Retinal pigment epithelial cell (primary cell): ENCODE measurements around the gene ACOX3.

ENCODE experiments used
- DNase-seq: peaks from one replicate; pipeline ENCODE4 v3.0.0-alpha.2; 2010; ENCODE audit warnings: low read depth
- H3K4me3 ChIP-seq: 2 replicates; pipeline ENCODE4 v1.5.1; 2011; ENCODE audit warnings: mild to moderate bottlenecking, low read length, control low read depth, moderate library complexity
- TF ChIP-seq, protein P1 (sequence below): conservative IDR thresholded peaks from 2 replicates; pipeline ENCODE4 v1.5.1; 2011; ENCODE audit warnings: low read depth, low read length, control low read depth, inconsistent platforms

The ACOX3 gene

DNA sequence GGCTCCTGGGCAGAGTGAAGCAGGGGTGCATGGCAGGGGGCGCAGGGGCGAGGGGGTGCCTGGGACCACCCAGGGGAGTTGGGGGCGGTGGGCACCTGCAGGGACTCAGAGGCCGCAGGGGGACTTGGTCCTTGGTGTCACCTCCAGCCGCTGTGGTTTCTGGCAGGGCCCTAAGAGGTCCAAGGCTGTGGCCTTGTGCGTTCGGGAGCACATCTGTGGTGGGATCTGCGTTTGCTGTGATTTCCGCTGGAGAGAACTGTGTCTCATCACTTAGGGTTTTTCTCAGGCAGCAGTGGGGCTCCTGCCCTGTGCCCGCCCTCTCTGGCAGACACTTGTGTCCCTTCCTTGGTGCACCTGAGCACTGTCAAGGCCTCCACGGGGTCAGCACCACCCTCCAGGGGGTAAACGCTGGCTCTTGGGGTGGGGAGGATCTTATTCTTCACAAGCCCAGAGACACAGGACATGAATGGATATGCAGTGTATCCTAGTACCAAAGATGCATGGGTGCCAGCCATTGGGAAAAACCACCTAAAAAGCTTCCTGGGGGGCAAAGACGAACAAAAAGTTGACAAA, 66.5 kb downstream of the ACOX3 start:
- TF ChIP-seq, protein P1, sequence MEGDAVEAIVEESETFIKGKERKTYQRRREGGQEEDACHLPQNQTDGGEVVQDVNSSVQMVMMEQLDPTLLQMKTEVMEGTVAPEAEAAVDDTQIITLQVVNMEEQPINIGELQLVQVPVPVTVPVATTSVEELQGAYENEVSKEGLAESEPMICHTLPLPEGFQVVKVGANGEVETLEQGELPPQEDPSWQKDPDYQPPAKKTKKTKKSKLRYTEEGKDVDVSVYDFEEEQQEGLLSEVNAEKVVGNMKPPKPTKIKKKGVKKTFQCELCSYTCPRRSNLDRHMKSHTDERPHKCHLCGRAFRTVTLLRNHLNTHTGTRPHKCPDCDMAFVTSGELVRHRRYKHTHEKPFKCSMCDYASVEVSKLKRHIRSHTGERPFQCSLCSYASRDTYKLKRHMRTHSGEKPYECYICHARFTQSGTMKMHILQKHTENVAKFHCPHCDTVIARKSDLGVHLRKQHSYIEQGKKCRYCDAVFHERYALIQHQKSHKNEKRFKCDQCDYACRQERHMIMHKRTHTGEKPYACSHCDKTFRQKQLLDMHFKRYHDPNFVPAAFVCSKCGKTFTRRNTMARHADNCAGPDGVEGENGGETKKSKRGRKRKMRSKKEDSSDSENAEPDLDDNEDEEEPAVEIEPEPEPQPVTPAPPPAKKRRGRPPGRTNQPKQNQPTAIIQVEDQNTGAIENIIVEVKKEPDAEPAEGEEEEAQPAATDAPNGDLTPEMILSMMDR, result no peak
- H3K4me3 ChIP-seq, result no peak overlapping the region
- DNase-seq, result no peak

DNA sequence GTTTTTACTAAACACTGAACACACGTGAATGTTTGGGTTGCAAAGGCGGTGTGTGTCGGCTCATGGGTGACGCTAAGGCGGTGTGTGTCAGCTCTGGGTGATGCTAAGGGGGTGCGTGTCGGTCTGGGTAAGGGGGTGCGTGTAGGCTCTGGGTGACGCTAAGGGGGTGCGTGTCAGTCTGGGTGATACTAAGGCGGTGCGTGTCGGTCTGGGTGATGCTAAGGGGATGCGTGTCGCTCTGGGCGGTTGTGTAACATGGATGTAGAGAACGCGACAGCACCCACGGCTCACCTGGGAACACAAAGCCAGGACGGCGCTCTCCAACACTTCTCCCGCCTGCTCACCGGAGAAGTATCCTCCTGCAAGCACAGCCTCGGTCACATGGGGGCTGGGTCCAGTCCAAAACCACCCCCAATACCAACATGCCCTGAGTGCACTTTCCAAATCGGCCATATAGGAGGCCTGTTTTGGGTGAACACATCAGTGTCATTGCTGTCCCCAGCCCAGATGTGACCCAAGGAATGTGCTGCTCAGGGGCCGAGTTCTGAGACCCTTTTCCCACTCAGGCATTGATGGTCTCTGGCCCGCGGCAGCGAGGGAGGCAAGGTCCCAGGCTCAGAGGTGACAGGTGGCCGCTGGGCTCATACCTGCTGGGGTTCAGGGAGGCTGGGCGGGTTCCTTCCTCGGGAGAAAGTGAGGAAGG, 67.1 kb downstream of the ACOX3 start:
- H3K4me3 ChIP-seq, result no peak overlapping the region
- no peak for DNase-seq
- TF ChIP-seq, protein P1, result no peak

DNA sequence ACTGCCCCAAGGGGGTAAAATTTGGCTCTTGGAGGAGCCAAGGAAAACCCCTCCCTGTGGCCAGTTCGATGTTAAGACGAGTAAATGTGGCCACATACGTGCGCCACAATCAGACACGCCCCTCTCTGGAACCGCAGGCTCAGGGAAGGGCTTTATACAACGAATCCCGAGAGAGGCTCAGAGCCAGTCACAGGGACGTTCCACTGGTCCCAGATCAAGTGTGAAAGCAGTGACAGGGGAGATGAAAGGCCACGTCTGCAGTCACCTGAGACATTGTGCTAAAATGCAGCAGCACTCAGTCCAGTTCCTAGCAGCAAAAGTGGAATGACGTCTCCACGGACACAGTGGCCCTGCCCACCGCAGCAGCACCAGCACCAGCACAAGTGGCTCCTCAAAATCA, 68.0 kb downstream of the ACOX3 start:
- no peak for DNase-seq
- H3K4me3 ChIP-seq, result no peak overlapping the region
- TF ChIP-seq, protein P1, result no peak

DNA sequence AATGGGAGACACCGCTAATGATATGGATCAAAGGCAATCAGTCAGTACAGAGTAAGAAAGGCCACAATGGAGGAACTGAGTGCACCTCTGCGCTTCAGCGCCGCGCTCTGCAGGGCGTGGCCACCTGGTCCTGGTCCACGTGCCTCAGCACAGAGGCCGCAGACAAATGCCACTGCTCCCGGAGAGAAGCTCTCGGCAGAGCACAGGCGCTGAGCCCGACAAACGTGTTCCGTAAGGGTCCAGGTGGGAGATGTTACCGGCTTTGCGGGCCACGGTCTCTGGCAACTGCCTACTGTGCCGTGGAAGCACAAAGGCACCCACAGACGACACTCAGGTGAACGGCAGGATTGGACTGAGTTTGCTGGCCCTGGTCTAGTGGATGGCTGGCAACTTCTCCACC, 68.9 kb downstream of the ACOX3 start:
- TF ChIP-seq, protein P1, result no peak
- no peak for DNase-seq
- H3K4me3 ChIP-seq, result no peak overlapping the region

DNA sequence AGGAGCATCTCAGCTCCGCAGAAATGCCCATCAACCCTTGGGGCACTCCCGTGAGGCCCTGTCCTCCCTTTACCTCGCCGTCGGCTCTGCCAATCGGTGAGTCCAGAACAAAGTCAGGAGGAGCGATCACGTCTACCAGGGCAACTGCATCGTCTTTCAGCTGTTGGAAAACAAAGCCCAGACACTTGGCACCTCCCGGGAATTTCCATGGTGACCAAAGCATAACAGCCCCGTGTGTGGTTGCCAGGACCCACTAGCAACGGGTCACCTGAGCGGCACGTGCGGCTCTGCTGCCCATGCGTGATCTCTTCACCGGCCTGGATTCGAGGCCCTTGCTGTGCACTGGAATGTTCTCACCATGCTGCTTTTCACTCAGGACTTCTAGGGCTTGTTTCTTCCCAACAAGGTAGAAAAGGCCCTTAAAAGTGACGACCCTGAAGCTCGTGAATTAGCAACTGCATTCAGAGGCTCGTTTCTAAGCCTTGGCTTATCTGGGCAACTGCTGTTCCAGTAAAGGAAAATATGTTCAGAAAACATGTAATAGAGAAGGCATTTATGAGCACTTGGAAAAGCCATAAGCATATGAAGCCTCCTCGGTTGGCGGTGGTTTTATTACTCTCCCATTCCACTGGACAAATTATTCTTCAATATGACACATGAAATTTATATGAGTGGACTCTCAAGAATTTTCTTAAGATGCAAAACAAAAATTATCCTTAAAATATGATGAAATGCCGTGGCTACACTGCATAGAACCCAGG, 69.5 kb downstream of the ACOX3 start:
- no peak overlapping the region for H3K4me3 ChIP-seq
- no peak for DNase-seq
- TF ChIP-seq, protein P1, result no peak

DNA sequence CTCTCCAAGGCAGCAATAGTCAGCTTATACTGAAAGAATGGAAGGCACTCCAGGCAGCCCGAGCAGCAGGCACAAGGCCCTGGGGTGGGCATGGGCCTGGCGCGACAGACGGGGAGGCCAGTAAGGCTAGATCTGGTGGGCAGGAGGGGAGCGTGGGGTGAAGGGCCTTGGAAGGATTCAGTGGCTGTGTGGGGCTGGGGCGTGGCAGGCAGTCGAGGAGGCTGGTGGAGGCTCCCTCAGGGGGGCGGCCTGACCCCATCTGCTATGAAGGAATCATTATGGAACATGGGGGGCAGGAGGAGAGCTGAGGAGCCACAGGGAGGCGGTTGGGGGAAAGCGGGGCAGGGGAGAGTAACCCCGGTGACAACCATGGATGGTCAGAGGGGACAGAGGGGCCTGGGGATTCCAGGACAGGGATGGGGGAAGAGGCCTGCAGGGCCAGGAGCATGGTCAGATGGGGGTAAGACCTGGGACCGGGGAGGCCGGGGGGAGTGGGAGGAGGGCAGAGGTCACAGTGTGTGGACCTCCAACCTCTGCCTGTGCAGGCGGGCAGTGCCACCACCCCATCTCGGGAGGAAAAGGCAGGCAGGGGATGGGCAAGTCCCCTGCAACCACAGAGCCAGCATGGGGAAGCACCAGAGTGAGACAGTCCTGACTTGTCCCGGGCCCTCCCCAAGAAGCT, 70.3 kb downstream of the ACOX3 start:
- no peak overlapping the region for H3K4me3 ChIP-seq
- no peak for DNase-seq
- TF ChIP-seq, protein P1, result no peak
